Measurements from ENCODE around the gene GNG11.

DNA sequence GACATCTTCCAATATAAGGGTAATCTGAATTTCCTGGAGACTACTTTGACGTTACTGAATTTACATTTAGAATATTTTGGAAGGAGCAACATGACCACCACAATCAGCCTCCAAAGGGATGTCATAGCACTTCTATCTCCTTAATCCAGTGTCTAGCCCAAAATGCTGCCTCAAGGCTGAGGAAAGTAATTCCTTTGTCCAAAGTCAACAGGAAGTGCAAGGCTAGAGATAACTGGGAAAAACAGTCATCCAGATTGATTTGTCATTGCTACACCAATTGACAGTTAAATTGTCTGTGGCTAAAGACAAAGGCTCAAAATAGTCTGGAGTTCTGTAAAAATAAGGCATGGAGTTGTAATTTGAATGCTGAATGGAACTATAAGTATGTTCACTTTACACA, 27.1 kb upstream of the GNG11 start:
- no peak for TF ChIP-seq POLR2A (IDR thresholded peaks at IDR 0.05; ENCODE audit: low read depth, low read length)
- TF ChIP-seq, protein P1, sequence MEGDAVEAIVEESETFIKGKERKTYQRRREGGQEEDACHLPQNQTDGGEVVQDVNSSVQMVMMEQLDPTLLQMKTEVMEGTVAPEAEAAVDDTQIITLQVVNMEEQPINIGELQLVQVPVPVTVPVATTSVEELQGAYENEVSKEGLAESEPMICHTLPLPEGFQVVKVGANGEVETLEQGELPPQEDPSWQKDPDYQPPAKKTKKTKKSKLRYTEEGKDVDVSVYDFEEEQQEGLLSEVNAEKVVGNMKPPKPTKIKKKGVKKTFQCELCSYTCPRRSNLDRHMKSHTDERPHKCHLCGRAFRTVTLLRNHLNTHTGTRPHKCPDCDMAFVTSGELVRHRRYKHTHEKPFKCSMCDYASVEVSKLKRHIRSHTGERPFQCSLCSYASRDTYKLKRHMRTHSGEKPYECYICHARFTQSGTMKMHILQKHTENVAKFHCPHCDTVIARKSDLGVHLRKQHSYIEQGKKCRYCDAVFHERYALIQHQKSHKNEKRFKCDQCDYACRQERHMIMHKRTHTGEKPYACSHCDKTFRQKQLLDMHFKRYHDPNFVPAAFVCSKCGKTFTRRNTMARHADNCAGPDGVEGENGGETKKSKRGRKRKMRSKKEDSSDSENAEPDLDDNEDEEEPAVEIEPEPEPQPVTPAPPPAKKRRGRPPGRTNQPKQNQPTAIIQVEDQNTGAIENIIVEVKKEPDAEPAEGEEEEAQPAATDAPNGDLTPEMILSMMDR (IDR thresholded peaks at IDR 0.05; ENCODE audit: extremely low read depth in 1 of 2, insufficient read depth in 1 of 2, low read depth in 1 of 2, low read length in 2 of 2): no peak
